Stimulated activated naive CD8-positive, alpha-beta T cell treated with anti-CD3 and anti-CD28 coated beads, Interleukin-15, amount 100 ng/mL, for 72 hours (primary cell): ENCODE data around the gene CNBD2.
A peak's percentile ranks its signal among the peaks of the same experiment; 100 is the strongest.
"Not testable (repeated sequence)": the region's sequence is repeated elsewhere in the genome, so short reads cannot be mapped to it uniquely, and the experiment has no call there.

ENCODE experiments used
- ATAC-seq: fragments of 150-1000 bp; cut with Tn5 transposase; 2 replicates; pipeline ENCODE4 v1.10.0; 2021; ENCODE audit warnings: mild to moderate bottlenecking, moderate library complexity
- DNase-seq, 2 donors: peaks; one replicate each; pipeline ENCODE4 v3.0.0; 2021 to 2022
- H3K27ac Mint-ChIP-seq, 2 donors: one replicate each; pipeline ENCODE4 v1.8.0; 2022; ENCODE audit warnings: mild to moderate bottlenecking in 2 of 2, mixed read lengths in 2 of 2, moderate library complexity in 2 of 2
- H3K27me3 Mint-ChIP-seq: one replicate; pipeline ENCODE4 v1.8.0; 2022; ENCODE audit warnings: mixed read lengths
- H3K4me1 Mint-ChIP-seq: one replicate; pipeline ENCODE4 v1.8.0; 2022; ENCODE audit warnings: mild to moderate bottlenecking, mixed read lengths
- H3K4me3 Mint-ChIP-seq, 2 donors: one replicate each; pipeline ENCODE4 v1.8.0; 2022; ENCODE audit warnings: mild to moderate bottlenecking in 2 of 2, mixed read lengths in 2 of 2, moderate library complexity in 1 of 2
- H3K9me3 Mint-ChIP-seq, 2 donors: one replicate each; pipeline ENCODE4 v1.8.0; 2022; ENCODE audit warnings: mixed read lengths in 2 of 2

CNBD2 gene

DNA sequence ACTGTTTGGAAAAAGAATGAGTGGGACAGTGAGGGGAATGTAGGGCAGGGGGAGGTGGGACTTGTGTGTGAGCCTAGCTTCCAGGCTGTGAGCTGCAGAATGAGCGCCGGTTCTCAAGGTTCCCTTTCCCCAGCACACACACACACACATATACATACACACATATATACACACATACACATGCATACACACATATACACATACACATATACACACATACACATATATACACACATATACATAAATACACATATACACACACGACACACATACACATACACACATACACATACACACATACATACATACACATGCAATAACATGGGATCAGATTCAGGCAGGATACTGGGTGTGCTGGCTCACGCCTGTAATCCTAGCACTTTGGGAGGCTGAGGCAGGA, 66.5 kb downstream of the CNBD2 start:
- H3K27ac Mint-ChIP-seq: peak overlapping the region in 1 of 2 donors; percentile 14
- H3K4me1 Mint-ChIP-seq: no peaks in the 10 kb centered on the region
- ATAC-seq: no peak
- DNase-seq: no peak
- no peak overlapping the region for H3K4me3 Mint-ChIP-seq
- no peaks in the 10 kb centered on the region for H3K9me3 Mint-ChIP-seq
- H3K27me3 Mint-ChIP-seq: no peaks in the 10 kb centered on the region

DNA sequence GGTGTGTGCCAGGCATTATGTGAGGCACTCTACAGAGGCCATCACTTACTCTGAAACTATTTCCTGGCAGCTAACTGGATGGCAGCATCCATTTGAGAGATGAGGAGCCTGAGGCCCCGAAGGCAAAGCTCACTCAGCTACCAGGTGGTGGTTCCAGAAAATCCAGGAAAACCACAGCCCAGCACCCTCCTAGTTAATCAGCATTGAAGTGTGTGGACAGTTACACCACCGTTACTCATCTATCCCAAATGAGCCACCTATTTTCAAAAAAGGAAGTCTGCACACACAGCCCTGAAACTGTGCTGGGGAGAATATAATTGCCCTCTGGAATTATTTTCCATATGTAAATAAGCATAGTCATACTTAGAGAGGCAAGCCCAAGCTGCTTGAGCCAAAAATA, 67.4 kb downstream of the CNBD2 start:
- no peak for ATAC-seq
- Mint-ChIP-seq H3K4me1 (no peaks in the 10 kb centered on the region), H3K27me3 (no peaks in the 10 kb centered on the region)

DNA sequence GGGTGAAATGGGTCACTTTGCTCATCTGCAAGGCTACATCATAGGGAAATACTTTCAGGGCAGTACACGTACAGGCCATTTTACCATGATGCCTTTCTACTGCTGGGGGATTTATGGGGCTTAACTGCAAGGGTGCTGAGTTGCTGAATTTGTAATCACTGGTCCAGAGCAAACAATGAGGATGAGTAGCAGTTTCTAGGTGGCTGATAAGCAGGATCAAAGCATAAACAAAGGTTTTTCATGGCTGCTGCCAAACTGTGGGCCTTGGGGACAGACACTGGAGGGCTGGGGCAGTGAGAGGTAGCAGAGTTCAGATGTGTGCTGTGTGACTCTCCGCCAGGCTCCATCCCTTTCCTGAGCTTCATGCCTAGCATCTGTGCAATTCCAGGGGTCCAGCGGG, 68.3 kb downstream of the CNBD2 start:
- Mint-ChIP-seq H3K9me3 (no peaks in the 10 kb centered on the region), H3K27me3 (no peaks in the 10 kb centered on the region), H3K4me3 (no peak overlapping the region), H3K27ac (peak overlapping the region in 1 of 2 donors; percentile 41), H3K4me1 (no peaks in the 10 kb centered on the region)
- ATAC-seq (no peak), DNase-seq (no peak)

More for the DNA sequence above, 67.4 kb downstream of the CNBD2 start:
- Mint-ChIP-seq H3K4me3 (no peak overlapping the region), H3K27ac (no peak overlapping the region), H3K9me3 (no peaks in the 10 kb centered on the region)
- DNase-seq: no peak

DNA sequence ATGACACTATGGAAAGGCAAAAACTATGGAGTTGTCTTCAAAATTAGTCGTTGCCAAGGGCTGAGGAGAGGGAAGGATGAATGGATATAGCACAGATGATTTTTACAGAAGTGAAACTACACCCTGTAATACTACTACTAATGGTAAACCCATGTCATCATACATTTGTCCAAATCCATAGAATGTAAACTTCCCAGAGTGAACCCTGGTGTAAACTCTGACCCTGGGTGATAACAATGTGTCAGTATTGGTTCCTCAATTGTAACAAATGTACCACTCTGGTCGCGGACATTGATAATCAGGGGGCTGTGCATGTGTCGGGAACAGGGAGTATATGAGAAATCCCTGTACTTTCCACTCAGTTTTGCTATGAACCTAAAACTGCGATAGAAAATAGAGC, 72.2 kb downstream of the CNBD2 start:
- H3K27me3 Mint-ChIP-seq: no peaks in the 10 kb centered on the region
- H3K4me1 Mint-ChIP-seq: peaks cover 10% of the 10 kb centered on the region
- no peak for DNase-seq
- no peak overlapping the region for H3K4me3 Mint-ChIP-seq
- ATAC-seq: no peak
- no peaks in the 10 kb centered on the region for H3K9me3 Mint-ChIP-seq
- no peak overlapping the region for H3K27ac Mint-ChIP-seq

DNA sequence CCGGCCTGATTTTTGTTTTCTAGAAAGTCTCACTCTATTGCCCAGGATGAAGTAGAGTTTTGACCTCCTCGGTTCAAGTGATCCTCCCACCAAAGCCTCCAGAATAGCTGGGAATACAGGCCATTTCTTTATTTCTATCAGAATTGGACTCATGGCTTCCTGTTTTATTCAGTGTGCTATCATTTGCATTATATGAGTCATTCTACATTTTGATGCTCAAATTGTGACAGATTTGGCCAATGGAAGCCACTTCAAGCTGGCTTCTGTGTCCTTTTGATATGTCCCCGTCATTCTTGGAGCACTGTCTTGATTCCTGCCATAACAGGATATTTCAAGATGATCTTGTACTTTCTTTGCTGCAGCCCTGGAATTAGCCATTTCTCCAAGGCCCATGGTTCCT, 75.1 kb downstream of the CNBD2 start:
- ATAC-seq (no peak), DNase-seq (no peak)
- H3K27ac Mint-ChIP-seq: no peak overlapping the region
- H3K4me3 Mint-ChIP-seq: no peak overlapping the region
- peaks cover 34% of the 10 kb centered on the region for H3K4me1 Mint-ChIP-seq
- H3K27me3 Mint-ChIP-seq: no peaks in the 10 kb centered on the region
- no peaks in the 10 kb centered on the region for H3K9me3 Mint-ChIP-seq

DNA sequence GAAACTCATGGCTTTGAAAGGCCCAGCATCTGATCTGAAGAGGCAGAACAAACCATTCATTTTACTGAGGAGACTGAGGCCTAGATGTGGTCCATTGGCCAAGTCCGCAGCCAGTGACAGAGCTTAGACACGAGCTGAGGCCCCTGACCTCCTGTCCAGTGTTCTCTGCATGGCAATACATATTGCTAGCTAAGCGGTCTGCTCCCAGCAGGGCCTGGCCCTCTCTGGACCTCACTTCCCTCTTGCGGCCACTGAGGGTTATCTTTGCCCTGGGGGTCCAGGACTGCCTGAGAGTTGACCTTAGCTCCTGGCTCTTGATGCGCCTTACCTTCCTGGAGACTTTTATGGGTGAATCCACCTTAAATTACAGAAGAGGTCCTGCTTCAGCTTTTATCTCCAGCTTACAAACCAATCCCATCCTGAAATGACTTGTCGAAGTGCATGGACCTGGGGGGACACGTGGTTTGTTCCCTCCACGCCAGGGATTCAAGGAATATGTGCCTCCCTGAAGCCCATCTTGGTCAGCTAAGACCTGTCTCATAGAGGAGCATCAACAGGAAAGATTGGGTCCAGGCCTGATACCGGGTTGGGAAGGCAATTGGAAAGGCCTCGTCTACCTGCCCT, 75.6 kb downstream of the CNBD2 start:
- Mint-ChIP-seq H3K4me3 (no peak overlapping the region), H3K27ac (no peak overlapping the region), H3K4me1 (peaks cover 40% of the 10 kb centered on the region), H3K27me3 (no peaks in the 10 kb centered on the region), H3K9me3 (no peaks in the 10 kb centered on the region)
- ATAC-seq (no peak), DNase-seq (no peak)

DNA sequence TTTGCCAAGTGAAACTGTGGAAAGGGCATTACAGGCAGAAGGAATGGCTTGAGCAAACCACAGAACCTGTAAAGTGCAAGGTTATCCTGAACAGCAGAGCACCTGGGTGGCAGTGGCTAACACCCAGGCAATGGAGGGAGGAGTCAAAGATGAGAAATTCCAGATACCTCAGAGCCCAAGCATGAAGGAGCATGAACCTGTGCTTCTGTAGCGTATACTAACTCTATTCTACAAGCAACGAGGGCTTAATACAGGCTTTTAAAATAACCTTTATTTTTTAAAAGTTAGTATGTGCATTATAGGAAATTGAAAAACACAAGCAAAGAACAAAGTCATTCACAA, 77.0 kb downstream of the CNBD2 start:
- DNase-seq (no peak), ATAC-seq (no peak)
- Mint-ChIP-seq H3K27ac (no peak overlapping the region), H3K27me3 (no peaks in the 10 kb centered on the region), H3K4me3 (no peak overlapping the region), H3K4me1 (peaks cover 44% of the 10 kb centered on the region), H3K9me3 (no peaks in the 10 kb centered on the region)

DNA sequence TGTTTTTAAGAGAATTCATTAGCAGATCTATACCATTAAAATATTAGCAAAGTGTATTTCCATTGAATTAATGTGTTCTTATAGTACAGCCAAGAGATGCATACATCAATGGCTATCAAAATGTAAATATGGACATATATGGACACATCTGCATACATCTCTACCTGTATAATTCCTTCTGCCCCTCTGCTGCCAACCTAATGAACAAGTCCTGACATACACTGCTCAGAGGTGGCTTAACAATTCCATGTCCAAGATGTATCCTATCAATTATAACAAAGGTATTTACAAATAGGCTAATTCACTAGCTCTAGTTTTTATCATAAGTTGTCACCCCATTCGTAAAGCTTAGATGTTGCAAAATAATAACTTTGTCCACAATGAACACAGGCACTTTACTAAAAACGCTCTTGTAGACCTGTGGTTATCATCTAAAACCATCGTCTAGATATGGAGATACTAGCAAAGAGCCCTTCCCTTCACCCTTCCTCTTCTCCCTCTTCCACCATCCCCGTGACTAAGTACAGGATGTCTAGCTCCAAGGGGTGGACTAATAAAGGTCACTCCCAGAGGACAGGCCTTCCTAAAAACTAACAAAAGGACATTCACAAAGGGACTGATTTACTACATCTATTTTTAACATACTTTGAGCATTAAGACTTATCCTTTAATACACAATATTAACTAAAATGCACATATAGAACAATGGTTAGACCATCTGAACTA, 77.8 kb downstream of the CNBD2 start:
- not testable (repeated sequence) for H3K27ac Mint-ChIP-seq, H3K27me3 Mint-ChIP-seq, ATAC-seq, H3K9me3 Mint-ChIP-seq, H3K4me3 Mint-ChIP-seq, DNase-seq
- H3K4me1 Mint-ChIP-seq: peaks cover 48% of the 10 kb centered on the region

DNA sequence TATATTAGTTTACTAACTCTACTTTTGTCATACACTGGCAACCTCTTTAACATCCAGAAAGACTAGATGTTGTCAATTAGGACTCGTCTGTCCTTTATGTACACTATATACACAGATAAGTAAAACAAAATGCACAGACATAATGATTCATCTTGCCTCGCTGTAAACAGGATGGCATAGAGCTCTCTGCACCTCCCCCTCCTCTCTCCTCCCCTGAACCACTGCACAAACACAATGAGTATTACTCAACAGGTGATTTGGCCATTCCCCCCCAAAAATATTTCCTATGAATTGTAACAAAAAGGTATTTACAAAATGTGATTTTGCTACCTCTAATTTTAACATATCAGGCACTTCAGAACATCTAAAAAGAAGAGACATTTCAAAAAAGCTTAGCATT, 81.0 kb downstream of the CNBD2 start:
- DNase-seq, ATAC-seq, H3K9me3 Mint-ChIP-seq, H3K27me3 Mint-ChIP-seq: not testable (repeated sequence)
- Mint-ChIP-seq H3K4me1 (peaks cover 54% of the 10 kb centered on the region), H3K4me3 (peak overlapping the region; percentile 83 to 90), H3K27ac (peak overlapping the region; percentile 95 to 96)

DNA sequence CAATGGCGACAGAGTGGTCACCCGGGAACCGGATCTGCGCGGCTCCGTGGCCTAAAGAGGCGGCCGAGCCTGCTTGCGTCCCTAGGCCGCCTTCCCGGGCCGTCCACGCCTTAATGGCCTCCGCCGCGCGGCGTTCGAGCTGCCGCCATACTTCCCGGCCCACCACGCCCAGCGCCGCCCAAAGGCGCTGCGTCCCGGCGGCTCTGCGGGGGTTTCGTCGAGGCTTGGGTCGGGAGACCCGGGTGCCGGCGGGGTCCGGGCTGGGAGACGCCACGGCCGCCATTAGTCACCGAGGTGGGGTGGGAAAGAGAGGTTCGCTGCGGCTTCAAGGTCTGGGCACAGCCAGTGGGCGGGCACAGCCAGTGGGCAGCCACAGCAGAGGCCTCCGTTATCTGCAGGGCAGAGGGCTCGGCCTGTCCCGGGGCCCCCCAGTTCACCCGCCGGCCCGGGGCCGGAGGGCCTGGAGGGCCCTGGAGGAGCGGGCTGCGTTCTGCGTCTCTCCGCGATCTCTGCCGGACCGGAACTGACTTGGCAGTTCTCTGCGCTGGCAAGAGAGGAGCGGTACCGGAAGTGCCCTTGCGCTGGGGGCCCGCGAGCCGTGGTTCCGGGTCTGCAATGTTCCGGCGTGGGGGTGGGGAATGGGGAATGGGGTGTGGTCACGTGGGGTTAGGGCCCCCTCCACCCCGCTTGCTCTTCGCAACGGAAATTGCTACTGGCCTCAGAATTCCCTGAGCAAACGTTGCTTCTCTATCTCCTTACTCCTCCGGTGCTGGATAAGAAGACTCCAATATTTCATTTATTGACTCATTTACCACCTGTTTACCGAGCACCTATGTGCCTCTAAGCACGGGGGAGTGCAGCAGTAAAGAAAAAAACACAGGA, 82.3 kb downstream of the CNBD2 start:
- peak overlapping the region; percentile 95 to 96 for H3K27ac Mint-ChIP-seq
- no peaks in the 10 kb centered on the region for H3K9me3 Mint-ChIP-seq
- peak overlapping the region; percentile 83 to 90 for H3K4me3 Mint-ChIP-seq
- H3K27me3 Mint-ChIP-seq: peaks cover 8% of the 10 kb centered on the region
- H3K4me1 Mint-ChIP-seq: peaks cover 44% of the 10 kb centered on the region
- ATAC-seq (peak; percentile 99), DNase-seq (peak; percentile 84 to 91)

DNA sequence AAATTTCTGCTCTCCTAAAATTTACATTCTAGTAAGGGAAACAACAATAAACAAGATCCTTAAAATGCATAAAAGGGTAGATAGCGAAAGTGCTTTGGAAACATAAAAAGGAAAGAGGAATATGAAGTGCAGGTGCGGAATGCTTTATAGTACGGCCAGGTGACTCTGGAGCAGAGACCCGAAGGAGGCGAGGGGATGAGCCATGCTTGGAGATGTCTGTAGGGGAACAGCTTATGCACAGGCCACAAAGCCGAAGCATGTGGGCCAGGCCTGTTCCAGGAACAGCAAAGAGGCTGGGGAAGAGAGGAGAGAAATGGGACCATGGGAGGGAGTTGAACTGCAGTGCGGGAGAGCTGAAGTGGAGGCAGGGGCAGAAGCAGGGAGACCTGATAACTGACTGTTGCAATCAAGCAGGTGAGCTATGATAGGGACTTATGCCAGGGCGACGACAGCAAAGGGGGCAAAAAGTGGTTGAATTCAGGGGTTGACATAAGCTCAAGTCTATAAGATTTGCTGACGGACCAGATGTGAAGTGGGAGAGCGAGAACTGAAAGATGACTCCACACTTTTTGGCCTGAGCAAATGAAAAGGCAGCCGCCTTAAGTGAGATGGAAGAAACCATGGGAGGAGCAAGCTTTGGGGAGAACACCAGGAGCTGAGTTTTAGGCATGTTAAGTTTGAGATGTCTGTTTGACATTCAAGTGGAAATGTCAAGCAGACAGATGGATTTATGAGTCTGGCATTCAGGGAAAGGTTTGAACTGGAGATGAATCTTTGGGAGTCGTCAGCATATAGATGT, 83.1 kb downstream of the CNBD2 start:
- Mint-ChIP-seq H3K27me3 (peaks cover 8% of the 10 kb centered on the region), H3K4me1 (peaks cover 37% of the 10 kb centered on the region), H3K4me3 (peak overlapping the region; percentile 83 to 90), H3K27ac (peak overlapping the region; percentile 95 to 96), H3K9me3 (no peaks in the 10 kb centered on the region)
- ATAC-seq (no peak), DNase-seq (no peak)

DNA sequence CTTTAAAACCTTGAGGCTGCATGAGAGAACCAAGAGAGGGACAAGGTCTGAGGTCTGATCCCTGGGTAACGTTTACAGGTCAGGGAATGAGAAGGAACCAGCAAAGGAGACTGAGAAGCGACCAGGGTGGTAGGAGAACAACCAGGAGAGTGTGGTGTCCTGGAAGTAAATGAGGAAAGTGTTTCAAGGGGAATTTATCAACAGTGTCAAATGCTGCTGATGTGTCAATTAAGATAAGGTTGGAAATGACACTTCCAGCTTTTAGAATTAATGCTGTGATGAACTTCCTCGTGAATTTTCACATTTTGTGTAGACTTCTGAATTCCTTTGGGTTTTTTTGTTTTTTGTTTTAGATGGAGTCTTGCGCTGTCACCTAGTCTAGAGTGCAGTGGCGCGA, 83.7 kb downstream of the CNBD2 start:
- Mint-ChIP-seq H3K4me3 (no peak overlapping the region), H3K4me1 (peaks cover 31% of the 10 kb centered on the region), H3K9me3 (no peaks in the 10 kb centered on the region), H3K27me3 (peaks cover 8% of the 10 kb centered on the region), H3K27ac (no peak overlapping the region)
- ATAC-seq: no peak
- no peak for DNase-seq

DNA sequence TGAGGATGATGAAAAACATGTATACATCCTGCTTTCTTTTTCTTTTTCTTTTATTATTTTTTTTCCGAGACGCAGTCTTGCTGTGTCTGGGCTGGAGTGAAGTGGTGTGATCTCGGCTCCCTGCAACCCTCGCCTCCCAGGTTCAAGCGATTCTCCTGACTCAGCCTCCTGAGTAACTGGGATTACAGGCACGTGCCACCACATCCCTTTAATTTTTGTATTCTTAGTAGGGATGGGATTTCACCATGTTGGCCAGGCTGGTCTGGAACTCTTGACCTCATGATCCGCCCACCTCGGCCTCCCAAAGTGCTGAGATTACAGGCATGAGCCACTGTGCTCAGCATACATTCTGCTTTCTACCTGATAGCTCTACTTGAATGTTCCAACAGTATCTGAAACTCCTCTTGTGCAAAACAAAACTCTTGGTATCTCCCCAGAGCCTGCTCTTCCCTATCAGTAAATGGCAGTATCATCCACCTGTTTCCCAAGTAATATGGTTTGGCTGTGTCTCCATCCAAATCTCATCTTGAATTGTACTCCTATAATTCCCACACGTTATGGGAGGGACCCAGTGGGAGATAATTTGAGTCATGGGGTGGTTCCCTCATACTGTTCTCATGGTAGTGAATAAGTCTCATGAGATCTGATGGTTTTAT, 85.6 kb downstream of the CNBD2 start:
- H3K27me3 Mint-ChIP-seq, ATAC-seq, H3K27ac Mint-ChIP-seq, H3K9me3 Mint-ChIP-seq, DNase-seq, H3K4me3 Mint-ChIP-seq: not testable (repeated sequence)
- peaks cover 14% of the 10 kb centered on the region for H3K4me1 Mint-ChIP-seq

DNA sequence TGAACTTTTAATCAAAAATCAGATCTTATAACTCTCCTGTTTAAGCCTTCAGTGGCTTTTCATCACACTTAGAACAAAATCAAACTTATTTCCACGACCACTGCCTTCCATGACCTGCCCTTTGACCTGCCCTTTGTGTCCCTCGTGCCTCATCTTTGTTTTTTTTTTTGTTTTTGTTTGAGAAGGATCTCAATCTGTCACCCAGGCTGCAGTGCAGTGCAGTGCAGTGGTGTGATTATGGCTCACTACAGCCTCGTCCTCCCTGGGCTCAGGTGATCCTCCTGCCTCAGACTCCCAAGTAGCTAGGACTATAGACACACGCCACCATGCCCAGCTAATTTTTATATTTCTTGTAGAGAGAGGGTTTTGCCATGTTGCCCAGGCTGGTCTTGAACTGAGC, 86.8 kb downstream of the CNBD2 start:
- Mint-ChIP-seq H3K27ac (no peak overlapping the region), H3K9me3 (no peaks in the 10 kb centered on the region), H3K4me1 (peaks cover 9% of the 10 kb centered on the region), H3K4me3 (no peak overlapping the region), H3K27me3 (peaks cover 8% of the 10 kb centered on the region)
- ATAC-seq (no peak), DNase-seq (no peak)

DNA sequence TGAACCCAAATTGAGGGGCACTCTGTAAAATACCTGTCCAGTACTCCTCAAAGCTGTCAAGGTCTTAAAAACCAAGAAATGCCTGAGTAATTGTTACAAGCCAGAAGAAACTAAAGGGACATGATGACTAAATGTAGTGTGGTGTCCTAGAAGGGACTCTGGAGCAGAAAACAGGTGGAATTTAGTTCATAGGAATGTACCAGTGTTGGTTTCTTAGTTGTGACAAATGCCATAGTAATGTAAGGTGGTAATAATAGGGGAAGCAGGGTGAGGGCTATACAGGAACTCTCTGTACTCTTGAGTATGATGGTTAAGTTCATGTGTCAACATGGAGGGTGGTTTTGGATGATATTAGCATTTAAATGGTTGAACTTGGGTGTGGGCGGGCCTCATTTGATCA, 92.3 kb downstream of the CNBD2 start:
- peaks cover 11% of the 10 kb centered on the region for H3K4me1 Mint-ChIP-seq
- H3K9me3 Mint-ChIP-seq: no peaks in the 10 kb centered on the region
- DNase-seq: no peak
- no peak for ATAC-seq
- no peak overlapping the region for H3K27ac Mint-ChIP-seq
- H3K4me3 Mint-ChIP-seq: no peak overlapping the region
- H3K27me3 Mint-ChIP-seq: peaks cover 6% of the 10 kb centered on the region
